WTC11 (cell line): ENCODE measurements around the gene R3HDML. TPM values are rescaled to one million over a fixed set of nuclear protein-coding genes. Genes with fewer than 3 reads are reported as not detected.

Experiments
- ATAC-seq: fragments of 200-7000 bp; cut with Tn5 transposase; 2 replicates; pipeline ENCODE4 v1.10.0; 2021; ENCODE audit warnings: mild to moderate bottlenecking, moderate library complexity
- CTCF ChIA-PET: fragments of 300-600 bp; sonication (Branson Sonifier 250); formaldehyde crosslinking; loops from one replicate; lab custom pipeline; 2021; ENCODE audit warnings: antibody characterized with exemption; lab: Charles Lee
- POLR2A ChIA-PET: fragments of 350-600 bp; sonication (Branson Sonifier 250); formaldehyde crosslinking; loops from one replicate; lab custom pipeline; 2021; ENCODE audit warnings: antibody characterized with exemption; lab: Charles Lee
- DNase-seq: peaks from one replicate; pipeline ENCODE4 v3.0.0; 2021; ENCODE audit warnings: low spot score
- H3K27ac Mint-ChIP-seq: 2 replicates; pipeline ENCODE4 v1.8.0; 2021; ENCODE audit warnings: mixed read lengths
- H3K27me3 Mint-ChIP-seq: 2 replicates; pipeline ENCODE4 v1.8.0; 2021; ENCODE audit warnings: low read depth, mild to moderate bottlenecking, moderate library complexity, mixed read lengths
- H3K36me3 Mint-ChIP-seq: 2 replicates; pipeline ENCODE4 v1.8.0; 2021; ENCODE audit warnings: mixed read lengths
- H3K4me1 Mint-ChIP-seq: 2 replicates; pipeline ENCODE4 v1.8.0; 2022; ENCODE audit warnings: mixed read lengths
- H3K4me3 Mint-ChIP-seq: 2 replicates; pipeline ENCODE4 v1.8.0; 2021; ENCODE audit warnings: mild to moderate bottlenecking, moderate library complexity, mixed read lengths
- H3K9me3 Mint-ChIP-seq: 2 replicates; pipeline ENCODE4 v1.8.0; 2021; ENCODE audit warnings: mixed read lengths
- CDX4 ChIP-seq: fragments of 250-450 bp; sonication (Bioruptor Pico); IDR thresholded peaks from 2 replicates; pipeline ENCODE4 v1.9.0; 2021; ENCODE audit warnings: moderate library complexity, mild to moderate bottlenecking, inconsistent platforms, borderline replicate concordance
- HMGA2 ChIP-seq: fragments of 250-450 bp; sonication (Bioruptor Pico); IDR thresholded peaks from 2 replicates; pipeline ENCODE4 v1.4.0; 2021; ENCODE audit warnings: mild to moderate bottlenecking, moderate library complexity
- MLX ChIP-seq: sonication (generic); formaldehyde crosslinking; IDR thresholded peaks from 2 replicates; pipeline ENCODE4 v1.8.1; 2023; ENCODE audit warnings: mild to moderate bottlenecking, missing genetic modification reagents, moderate library complexity
- NR2C2 ChIP-seq: sonication (generic); formaldehyde crosslinking; IDR thresholded peaks from 2 replicates; pipeline ENCODE4 v1.8.0; 2022; ENCODE audit warnings: mild to moderate bottlenecking, missing genetic modification reagents
- NR3C1 ChIP-seq: sonication (generic); formaldehyde crosslinking; conservative IDR thresholded peaks from 2 replicates; pipeline ENCODE4 v1.8.1; 2023; ENCODE audit warnings: low read depth, mild to moderate bottlenecking, missing genetic modification reagents
- PRRX2 ChIP-seq: fragments of 250-450 bp; sonication (Bioruptor Pico); IDR thresholded peaks from 2 replicates; pipeline ENCODE4 v1.8.0; 2021; ENCODE audit warnings: mild to moderate bottlenecking
- TP53 ChIP-seq: sonication (generic); formaldehyde crosslinking; IDR thresholded peaks from 2 replicates; pipeline ENCODE4 v1.8.1; 2023; ENCODE audit warnings: mild to moderate bottlenecking, missing genetic modification reagents
- ZBTB21 ChIP-seq: sonication (generic); formaldehyde crosslinking; IDR thresholded peaks from 2 replicates; pipeline ENCODE4 v1.8.1; 2023; ENCODE audit warnings: mild to moderate bottlenecking, missing genetic modification reagents, borderline replicate concordance
- ZNF263 ChIP-seq: sonication (generic); formaldehyde crosslinking; IDR thresholded peaks from 2 replicates; pipeline ENCODE4 v1.8.1; 2022; ENCODE audit warnings: low read depth, mild to moderate bottlenecking, moderate library complexity, missing genetic modification reagents
- ZNF281 ChIP-seq: sonication (generic); formaldehyde crosslinking; IDR thresholded peaks from 2 replicates; pipeline ENCODE4 v1.8.0; 2023; ENCODE audit warnings: mild to moderate bottlenecking, missing genetic modification reagents
- total RNA-seq: library from RNA; stranded (reverse); gene quantifications from 3 replicates; pipeline ENCODE4 v1.2.3, GENCODE V29; 2021
- TF ChIP-seq, protein P1 (sequence below): sonication (generic); formaldehyde crosslinking; IDR thresholded peaks from 2 replicates; pipeline ENCODE4 v1.8.0; 2022; ENCODE audit warnings: mild to moderate bottlenecking, missing genetic modification reagents
- TF ChIP-seq, protein P2 (sequence below): sonication (generic); formaldehyde crosslinking; IDR thresholded peaks from 2 replicates; pipeline ENCODE4 v1.8.1; 2023; ENCODE audit warnings: mild to moderate bottlenecking, missing genetic modification reagents, borderline replicate concordance
- TF ChIP-seq, protein P3 (sequence below): sonication (generic); formaldehyde crosslinking; IDR thresholded peaks from 2 replicates; pipeline ENCODE4 v1.8.1; 2023; ENCODE audit warnings: mild to moderate bottlenecking, missing genetic modification reagents, moderate library complexity
- TF ChIP-seq, protein P4 (sequence below): fragments of 250-450 bp; sonication (Bioruptor Pico); IDR thresholded peaks from 2 replicates; pipeline ENCODE4 v1.9.0; 2021; ENCODE audit warnings: mild to moderate bottlenecking
- TF ChIP-seq, protein P5 (sequence below): sonication (generic); formaldehyde crosslinking; IDR thresholded peaks from 2 replicates; pipeline ENCODE4 v1.8.1; 2023; ENCODE audit warnings: mild to moderate bottlenecking, missing genetic modification reagents

The R3HDML gene
- total RNA-seq, 1 experiment from 2014 or later = not detected

- no peak for TF ChIP-seq CDX4 (CRISPR knock-in tag)
- TF ChIP-seq, protein P1, sequence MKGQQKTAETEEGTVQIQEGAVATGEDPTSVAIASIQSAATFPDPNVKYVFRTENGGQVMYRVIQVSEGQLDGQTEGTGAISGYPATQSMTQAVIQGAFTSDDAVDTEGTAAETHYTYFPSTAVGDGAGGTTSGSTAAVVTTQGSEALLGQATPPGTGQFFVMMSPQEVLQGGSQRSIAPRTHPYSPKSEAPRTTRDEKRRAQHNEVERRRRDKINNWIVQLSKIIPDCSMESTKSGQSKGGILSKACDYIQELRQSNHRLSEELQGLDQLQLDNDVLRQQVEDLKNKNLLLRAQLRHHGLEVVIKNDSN = no peak
- TF ChIP-seq HMGA2 (CRISPR knock-in tag) = no peak
- no peak for TF ChIP-seq PRRX2
- TF ChIP-seq, protein P2, sequence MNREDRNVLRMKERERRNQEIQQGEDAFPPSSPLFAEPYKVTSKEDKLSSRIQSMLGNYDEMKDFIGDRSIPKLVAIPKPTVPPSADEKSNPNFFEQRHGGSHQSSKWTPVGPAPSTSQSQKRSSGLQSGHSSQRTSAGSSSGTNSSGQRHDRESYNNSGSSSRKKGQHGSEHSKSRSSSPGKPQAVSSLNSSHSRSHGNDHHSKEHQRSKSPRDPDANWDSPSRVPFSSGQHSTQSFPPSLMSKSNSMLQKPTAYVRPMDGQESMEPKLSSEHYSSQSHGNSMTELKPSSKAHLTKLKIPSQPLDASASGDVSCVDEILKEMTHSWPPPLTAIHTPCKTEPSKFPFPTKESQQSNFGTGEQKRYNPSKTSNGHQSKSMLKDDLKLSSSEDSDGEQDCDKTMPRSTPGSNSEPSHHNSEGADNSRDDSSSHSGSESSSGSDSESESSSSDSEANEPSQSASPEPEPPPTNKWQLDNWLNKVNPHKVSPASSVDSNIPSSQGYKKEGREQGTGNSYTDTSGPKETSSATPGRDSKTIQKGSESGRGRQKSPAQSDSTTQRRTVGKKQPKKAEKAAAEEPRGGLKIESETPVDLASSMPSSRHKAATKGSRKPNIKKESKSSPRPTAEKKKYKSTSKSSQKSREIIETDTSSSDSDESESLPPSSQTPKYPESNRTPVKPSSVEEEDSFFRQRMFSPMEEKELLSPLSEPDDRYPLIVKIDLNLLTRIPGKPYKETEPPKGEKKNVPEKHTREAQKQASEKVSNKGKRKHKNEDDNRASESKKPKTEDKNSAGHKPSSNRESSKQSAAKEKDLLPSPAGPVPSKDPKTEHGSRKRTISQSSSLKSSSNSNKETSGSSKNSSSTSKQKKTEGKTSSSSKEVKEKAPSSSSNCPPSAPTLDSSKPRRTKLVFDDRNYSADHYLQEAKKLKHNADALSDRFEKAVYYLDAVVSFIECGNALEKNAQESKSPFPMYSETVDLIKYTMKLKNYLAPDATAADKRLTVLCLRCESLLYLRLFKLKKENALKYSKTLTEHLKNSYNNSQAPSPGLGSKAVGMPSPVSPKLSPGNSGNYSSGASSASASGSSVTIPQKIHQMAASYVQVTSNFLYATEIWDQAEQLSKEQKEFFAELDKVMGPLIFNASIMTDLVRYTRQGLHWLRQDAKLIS (CRISPR knock-in tag) = no peak
- TF ChIP-seq NR2C2 (CRISPR knock-in tag) = no peak
- no peak for TF ChIP-seq TP53 (CRISPR knock-in tag)
- TF ChIP-seq, protein P3, sequence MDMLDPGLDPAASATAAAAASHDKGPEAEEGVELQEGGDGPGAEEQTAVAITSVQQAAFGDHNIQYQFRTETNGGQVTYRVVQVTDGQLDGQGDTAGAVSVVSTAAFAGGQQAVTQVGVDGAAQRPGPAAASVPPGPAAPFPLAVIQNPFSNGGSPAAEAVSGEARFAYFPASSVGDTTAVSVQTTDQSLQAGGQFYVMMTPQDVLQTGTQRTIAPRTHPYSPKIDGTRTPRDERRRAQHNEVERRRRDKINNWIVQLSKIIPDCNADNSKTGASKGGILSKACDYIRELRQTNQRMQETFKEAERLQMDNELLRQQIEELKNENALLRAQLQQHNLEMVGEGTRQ (CRISPR knock-in tag) = no peak
- TF ChIP-seq ZNF263 (CRISPR knock-in tag) = no peak
- no peak for TF ChIP-seq ZNF281
Observed at GRCh38 chr20:44309763-44310663, 26.8 kb upstream of the R3HDML start (continued).

DNA sequence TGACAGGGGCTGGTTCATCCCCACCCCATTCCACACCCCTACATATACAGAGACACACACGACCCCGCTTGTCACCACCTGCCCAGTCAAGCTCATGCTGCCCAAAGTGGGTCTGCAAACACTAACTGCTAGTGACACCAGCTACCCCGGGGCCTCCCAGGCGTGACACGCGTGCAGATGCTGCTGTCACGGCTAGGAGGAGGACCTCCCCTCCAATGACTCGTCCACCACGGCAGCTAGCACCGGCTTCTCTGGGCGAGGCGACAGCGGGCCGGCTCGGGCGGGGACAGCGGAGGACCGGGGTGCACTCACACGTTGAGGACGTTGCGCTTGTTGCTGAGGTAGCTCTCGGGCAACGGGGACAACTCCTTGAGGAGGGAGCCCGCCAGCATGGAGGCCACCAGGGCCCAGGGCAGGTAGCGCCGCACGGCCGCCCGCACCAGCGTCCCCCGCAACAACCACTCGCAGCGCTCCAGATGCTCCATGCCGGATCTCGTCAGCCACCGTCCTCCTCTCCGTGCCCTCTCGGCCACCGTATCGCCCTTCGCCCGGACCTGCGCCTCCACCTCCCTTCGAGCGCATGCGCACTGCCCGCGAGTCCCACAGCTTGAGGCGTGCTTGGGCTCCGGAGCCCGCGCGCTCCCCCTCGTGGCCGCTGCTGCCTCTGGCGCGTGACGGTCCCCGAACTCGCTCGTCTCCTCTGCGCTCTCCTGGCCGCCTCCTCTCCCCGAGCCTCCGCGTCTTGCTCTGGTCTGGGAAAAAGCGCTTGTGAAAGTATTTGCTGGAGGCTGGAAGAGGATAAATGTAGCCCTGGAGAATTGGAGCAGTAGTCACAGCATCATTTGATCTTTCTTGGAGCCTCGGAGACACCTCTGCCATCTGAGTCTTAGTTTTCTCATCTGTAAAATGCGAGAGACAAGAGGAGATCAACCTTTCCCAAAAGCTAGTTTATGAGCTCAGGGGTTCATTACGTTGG lies 25.9 kb upstream of the R3HDML start, which contains the start of gene FITM2:
FITM2 (minus strand) TSS at position 539 of the 976 bp plus-strand sequence; CDS start at position 485, 54 bp downstream.
- CTCF ChIA-PET = interaction anchor here (0.6 to 4.6 kb wide), 48 partner anchors 9 to 529 kb away, joined by 3 to 85 read pairs (median 4); partner anchors contain the start of genes GDAP1L1, HNF4A and OSER1
- Mint-ChIP-seq H3K4me3 (peak within 1 kb of the TSS; percentile 81), H3K27me3 (peaks cover 32% of the 10 kb centered on the region), H3K27ac (no peak within 1 kb of the TSS), H3K4me1 (peaks cover 10% of the 10 kb centered on the region), H3K36me3 (no peaks in the 10 kb centered on the region), H3K9me3 (no peaks in the 10 kb centered on the region)
- POLR2A ChIA-PET = interaction anchor here (0.7 to 1.3 kb wide), 4 partner anchors 15 to 53 kb away, joined by 3 to 4 read pairs (median 4); no protein-coding TSS in a partner anchor
- peak; percentile 98 for DNase-seq
- peak; percentile 94 for ATAC-seq
- TF ChIP-seq NR3C1 (CRISPR knock-in tag) (no peak), MLX (CRISPR knock-in tag) (no peak), ZBTB21 (CRISPR knock-in tag) (peak; percentile 66; the same call in 1 of the 2 replicates)
- TF ChIP-seq, protein P4, sequence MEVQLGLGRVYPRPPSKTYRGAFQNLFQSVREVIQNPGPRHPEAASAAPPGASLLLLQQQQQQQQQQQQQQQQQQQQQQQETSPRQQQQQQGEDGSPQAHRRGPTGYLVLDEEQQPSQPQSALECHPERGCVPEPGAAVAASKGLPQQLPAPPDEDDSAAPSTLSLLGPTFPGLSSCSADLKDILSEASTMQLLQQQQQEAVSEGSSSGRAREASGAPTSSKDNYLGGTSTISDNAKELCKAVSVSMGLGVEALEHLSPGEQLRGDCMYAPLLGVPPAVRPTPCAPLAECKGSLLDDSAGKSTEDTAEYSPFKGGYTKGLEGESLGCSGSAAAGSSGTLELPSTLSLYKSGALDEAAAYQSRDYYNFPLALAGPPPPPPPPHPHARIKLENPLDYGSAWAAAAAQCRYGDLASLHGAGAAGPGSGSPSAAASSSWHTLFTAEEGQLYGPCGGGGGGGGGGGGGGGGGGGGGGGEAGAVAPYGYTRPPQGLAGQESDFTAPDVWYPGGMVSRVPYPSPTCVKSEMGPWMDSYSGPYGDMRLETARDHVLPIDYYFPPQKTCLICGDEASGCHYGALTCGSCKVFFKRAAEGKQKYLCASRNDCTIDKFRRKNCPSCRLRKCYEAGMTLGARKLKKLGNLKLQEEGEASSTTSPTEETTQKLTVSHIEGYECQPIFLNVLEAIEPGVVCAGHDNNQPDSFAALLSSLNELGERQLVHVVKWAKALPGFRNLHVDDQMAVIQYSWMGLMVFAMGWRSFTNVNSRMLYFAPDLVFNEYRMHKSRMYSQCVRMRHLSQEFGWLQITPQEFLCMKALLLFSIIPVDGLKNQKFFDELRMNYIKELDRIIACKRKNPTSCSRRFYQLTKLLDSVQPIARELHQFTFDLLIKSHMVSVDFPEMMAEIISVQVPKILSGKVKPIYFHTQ (CRISPR knock-in tag) = no peak
- TF ChIP-seq, protein P5, sequence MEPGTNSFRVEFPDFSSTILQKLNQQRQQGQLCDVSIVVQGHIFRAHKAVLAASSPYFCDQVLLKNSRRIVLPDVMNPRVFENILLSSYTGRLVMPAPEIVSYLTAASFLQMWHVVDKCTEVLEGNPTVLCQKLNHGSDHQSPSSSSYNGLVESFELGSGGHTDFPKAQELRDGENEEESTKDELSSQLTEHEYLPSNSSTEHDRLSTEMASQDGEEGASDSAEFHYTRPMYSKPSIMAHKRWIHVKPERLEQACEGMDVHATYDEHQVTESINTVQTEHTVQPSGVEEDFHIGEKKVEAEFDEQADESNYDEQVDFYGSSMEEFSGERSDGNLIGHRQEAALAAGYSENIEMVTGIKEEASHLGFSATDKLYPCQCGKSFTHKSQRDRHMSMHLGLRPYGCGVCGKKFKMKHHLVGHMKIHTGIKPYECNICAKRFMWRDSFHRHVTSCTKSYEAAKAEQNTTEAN = peak; percentile 56; the same call in 1 of the 2 replicates
